SH-SY5Y (cell line): ENCODE data around the gene VAC14.

Experiments
- GATA2 ChIP-seq: IDR thresholded peaks from 2 replicates; pipeline ENCODE4 v1.6.1; 2011; ENCODE audit warnings: mild to moderate bottlenecking, low read depth, low read length
- GATA3 ChIP-seq: IDR thresholded peaks from 2 replicates; pipeline ENCODE4 v1.6.1; 2011; ENCODE audit warnings: low read depth, mild to moderate bottlenecking, low read length, moderate library complexity

DNA sequence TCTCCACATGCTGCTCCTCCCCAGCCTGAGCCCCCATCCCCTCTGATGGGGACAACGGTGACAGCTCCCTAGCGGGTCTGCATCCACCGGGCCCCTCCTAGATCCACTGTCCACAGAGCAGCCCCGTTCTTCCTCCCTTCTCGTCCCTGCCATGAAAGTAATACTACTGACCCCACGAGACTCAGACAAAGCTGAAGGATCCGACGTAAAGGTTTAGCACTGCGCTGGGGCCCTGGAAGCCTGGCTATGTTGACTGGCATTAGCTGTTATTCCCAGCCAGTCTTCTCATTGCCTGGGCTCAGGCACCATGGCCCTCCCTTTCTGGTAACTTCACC lies 30.7 kb downstream of the VAC14 start:
- no peak for TF ChIP-seq GATA3
- no peak for TF ChIP-seq GATA2
